ENCODE measurements around the gene TXNDC17. TPM values are rescaled to one million over a fixed set of nuclear protein-coding genes. Genes with fewer than 3 reads are reported as not detected.

TXNDC17 gene
- total RNA-seq, 1 donor from 2014 or later = 117 TPM

DNA sequence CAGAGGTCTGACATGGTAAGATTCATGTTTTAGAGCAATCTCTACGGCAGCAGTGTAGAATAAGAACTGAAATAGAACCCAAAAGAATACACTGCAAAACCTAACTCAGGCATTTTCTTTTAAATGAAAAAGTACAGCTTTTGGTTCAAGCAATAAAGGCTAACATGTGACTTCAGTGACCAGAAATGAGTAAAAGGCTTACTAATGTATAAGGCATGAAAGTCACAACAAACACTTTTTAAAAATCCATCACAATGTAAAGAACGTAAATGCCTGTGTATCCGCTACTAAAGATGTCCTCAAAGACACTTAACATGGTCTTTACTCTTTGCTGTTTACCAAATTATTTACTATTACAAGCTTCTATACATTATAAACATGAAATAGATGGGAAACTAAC lies 16.9 kb upstream of the TXNDC17 start:
- TF ChIP-seq, protein P1, sequence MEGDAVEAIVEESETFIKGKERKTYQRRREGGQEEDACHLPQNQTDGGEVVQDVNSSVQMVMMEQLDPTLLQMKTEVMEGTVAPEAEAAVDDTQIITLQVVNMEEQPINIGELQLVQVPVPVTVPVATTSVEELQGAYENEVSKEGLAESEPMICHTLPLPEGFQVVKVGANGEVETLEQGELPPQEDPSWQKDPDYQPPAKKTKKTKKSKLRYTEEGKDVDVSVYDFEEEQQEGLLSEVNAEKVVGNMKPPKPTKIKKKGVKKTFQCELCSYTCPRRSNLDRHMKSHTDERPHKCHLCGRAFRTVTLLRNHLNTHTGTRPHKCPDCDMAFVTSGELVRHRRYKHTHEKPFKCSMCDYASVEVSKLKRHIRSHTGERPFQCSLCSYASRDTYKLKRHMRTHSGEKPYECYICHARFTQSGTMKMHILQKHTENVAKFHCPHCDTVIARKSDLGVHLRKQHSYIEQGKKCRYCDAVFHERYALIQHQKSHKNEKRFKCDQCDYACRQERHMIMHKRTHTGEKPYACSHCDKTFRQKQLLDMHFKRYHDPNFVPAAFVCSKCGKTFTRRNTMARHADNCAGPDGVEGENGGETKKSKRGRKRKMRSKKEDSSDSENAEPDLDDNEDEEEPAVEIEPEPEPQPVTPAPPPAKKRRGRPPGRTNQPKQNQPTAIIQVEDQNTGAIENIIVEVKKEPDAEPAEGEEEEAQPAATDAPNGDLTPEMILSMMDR (conservative IDR thresholded peaks at IDR 0.05) = no peak
- DNase-seq (ENCODE audit: low read depth, low spot score) = no peak
- no peak overlapping the region for H3K4me3 Mint-ChIP-seq
- H3K27ac Mint-ChIP-seq (ENCODE audit: unreplicated experiment) = no peak overlapping the region
- H3K9me3 Mint-ChIP-seq = no peaks in the 10 kb centered on the region
- H3K27me3 Mint-ChIP-seq (ENCODE audit: low read depth) = no peaks in the 10 kb centered on the region
- H3K4me1 Mint-ChIP-seq = no peaks in the 10 kb centered on the region
- peaks cover 4% of the 10 kb centered on the region for H3K36me3 Mint-ChIP-seq (ENCODE audit: low read depth)

DNA sequence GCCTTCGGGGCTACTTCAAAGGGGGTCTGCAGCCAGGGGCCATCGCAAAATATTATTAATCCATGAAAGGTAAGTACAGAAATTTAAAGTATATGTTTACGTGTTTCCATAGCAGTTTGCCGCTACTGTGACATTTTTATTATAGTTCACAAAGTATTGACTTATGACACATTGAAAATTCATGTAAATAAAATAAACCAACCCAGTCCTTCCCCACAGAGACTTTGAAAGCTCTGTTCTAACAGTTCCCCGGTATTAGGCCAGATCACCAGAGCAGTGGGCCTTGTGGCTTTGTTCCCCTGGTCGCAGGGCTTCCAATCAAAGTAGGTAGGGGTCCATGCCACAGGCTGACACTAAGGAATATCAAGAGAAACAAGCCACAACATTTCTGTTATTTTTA lies 14.2 kb upstream of the TXNDC17 start:
- H3K4me1 Mint-ChIP-seq = no peaks in the 10 kb centered on the region
- H3K27ac Mint-ChIP-seq (ENCODE audit: unreplicated experiment) = no peak overlapping the region
- H3K27me3 Mint-ChIP-seq (ENCODE audit: low read depth) = no peaks in the 10 kb centered on the region
- peaks cover 11% of the 10 kb centered on the region for H3K36me3 Mint-ChIP-seq (ENCODE audit: low read depth)
- TF ChIP-seq, protein P1 (conservative IDR thresholded peaks at IDR 0.05) = no peak
- H3K9me3 Mint-ChIP-seq = no peaks in the 10 kb centered on the region
- no peak overlapping the region for H3K4me3 Mint-ChIP-seq
- DNase-seq (ENCODE audit: low read depth, low spot score) = no peak

DNA sequence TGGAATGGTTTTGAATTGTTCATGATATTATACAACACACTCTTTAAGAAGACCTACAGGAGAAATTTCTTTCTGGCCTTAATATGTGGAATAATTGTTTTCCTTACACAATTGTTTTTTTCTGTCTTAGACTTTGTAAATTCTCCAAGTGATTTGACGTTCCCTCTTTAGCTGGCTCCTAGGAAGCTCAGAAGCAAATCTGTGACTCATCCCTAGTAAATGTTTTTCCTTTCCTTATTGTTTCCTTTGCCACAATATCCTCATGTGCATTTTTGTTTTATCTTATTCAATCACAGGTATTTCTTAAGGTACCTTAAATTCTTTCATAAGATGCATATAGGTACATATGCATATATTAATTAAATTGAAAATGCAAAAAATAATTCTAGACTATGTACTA lies 13.8 kb upstream of the TXNDC17 start:
- Mint-ChIP-seq H3K4me1 (no peaks in the 10 kb centered on the region), H3K4me3 (no peak overlapping the region), H3K27me3 (ENCODE audit: low read depth) (no peaks in the 10 kb centered on the region), H3K27ac (ENCODE audit: unreplicated experiment) (no peak overlapping the region), H3K9me3 (no peaks in the 10 kb centered on the region), H3K36me3 (ENCODE audit: low read depth) (peaks cover 11% of the 10 kb centered on the region)
- DNase-seq (ENCODE audit: low read depth, low spot score) = no peak
- TF ChIP-seq, protein P1 (conservative IDR thresholded peaks at IDR 0.05) = no peak

DNA sequence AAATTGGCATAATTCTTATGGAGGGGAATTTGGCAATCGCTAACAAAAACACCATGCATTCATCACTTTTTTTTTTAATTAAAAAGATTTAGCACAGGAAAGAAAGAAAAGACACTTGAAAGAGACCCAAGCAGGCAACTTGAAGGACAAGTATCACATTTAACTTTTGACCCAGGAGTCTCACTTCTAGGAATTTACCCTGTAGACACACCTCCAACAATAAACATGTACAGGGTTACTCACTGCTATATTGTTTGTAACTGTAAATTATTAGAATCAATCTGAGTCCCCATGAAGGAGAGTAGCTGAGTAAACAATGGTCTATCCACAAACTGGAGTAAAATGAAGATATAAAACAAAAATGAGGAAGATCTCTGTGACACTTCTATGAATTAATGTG lies 10.5 kb upstream of the TXNDC17 start:
- Mint-ChIP-seq H3K27ac (ENCODE audit: unreplicated experiment) (no peak overlapping the region), H3K27me3 (ENCODE audit: low read depth) (no peaks in the 10 kb centered on the region), H3K4me1 (no peaks in the 10 kb centered on the region), H3K4me3 (no peak overlapping the region), H3K36me3 (ENCODE audit: low read depth) (peaks cover 25% of the 10 kb centered on the region), H3K9me3 (no peaks in the 10 kb centered on the region)
- DNase-seq (ENCODE audit: low read depth, low spot score) = no peak
- TF ChIP-seq, protein P1 (conservative IDR thresholded peaks at IDR 0.05) = no peak

DNA sequence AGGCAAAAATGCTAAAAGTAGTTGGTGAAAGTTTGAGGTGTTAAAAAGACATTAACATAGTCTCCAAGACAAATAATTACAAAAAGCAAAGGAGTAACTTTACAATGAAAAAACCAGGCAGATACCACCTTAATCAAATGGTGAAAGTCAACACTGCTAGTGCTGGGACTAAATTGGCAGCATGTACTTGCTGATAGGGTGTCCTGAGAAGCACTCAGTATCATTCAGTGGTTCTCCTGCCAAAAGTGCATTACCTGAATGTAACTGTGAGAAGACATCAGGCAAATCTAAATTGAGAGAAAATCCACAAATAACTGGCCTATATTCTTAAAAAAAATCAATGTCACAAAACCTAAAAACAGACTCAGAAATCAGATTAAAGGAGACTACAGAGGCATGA lies 8.3 kb upstream of the TXNDC17 start:
- H3K4me1 Mint-ChIP-seq = no peaks in the 10 kb centered on the region
- H3K36me3 Mint-ChIP-seq (ENCODE audit: low read depth) = peaks cover 25% of the 10 kb centered on the region
- H3K4me3 Mint-ChIP-seq = no peak overlapping the region
- no peaks in the 10 kb centered on the region for H3K9me3 Mint-ChIP-seq
- H3K27me3 Mint-ChIP-seq (ENCODE audit: low read depth) = no peaks in the 10 kb centered on the region
- DNase-seq (ENCODE audit: low read depth, low spot score) = no peak
- H3K27ac Mint-ChIP-seq (ENCODE audit: unreplicated experiment) = no peak overlapping the region
- TF ChIP-seq, protein P1 (conservative IDR thresholded peaks at IDR 0.05) = no peak

DNA sequence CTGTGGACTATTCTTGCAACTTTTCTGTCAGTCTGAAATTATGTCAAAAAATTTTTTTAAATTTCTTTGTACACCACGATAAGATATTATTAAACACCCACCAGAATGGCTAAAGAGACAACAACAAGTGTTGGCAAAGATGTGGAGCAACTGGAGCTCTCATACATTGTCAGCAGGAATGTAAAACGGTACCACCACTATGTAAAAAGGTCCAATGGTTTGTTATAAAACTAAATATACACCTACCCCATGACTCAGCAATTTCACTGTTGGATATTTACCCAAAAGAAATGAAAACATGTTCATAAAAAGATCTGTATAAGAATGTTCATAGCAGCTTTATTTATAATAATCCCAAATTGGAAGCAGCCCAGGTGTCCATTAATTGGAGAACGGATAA lies 7.6 kb upstream of the TXNDC17 start:
- no peak for DNase-seq (ENCODE audit: low read depth, low spot score)
- Mint-ChIP-seq H3K27me3 (ENCODE audit: low read depth) (no peaks in the 10 kb centered on the region), H3K9me3 (no peaks in the 10 kb centered on the region), H3K36me3 (ENCODE audit: low read depth) (peaks cover 25% of the 10 kb centered on the region), H3K27ac (ENCODE audit: unreplicated experiment) (no peak overlapping the region), H3K4me3 (no peak overlapping the region), H3K4me1 (no peaks in the 10 kb centered on the region)
- TF ChIP-seq, protein P1 (conservative IDR thresholded peaks at IDR 0.05) = no peak
